ENCODE measurements around the gene TRPM1.
"Not testable (repeated sequence)": the region's sequence is repeated elsewhere in the genome, so short reads cannot be mapped to it uniquely, and the experiment has no call there.

The TRPM1 gene

GRCh38 chr15:31116423-31117030 lies 15.0 kb upstream of the TRPM1 start:
- no peak for DNase-seq

GRCh38 chr15:31111091-31111647 lies 9.6 kb upstream of the TRPM1 start:
- DNase-seq, result no peak

- no peak for DNase-seq
These were observed 7.3 kb upstream of the TRPM1 start for GRCh38 chr15:31108836-31109235.

- DNase-seq, result no peak
These were observed 5.2 kb upstream of the TRPM1 start for GRCh38 chr15:31106495-31107300.

- DNase-seq, result no peak
These were observed 2.5 kb upstream of the TRPM1 start for GRCh38 chr15:31104003-31104402.

- no peak for DNase-seq
These were observed 1.1 kb upstream of the TRPM1 start for GRCh38 chr15:31102374-31103342.

GRCh38 chr15:31102039-31102321 lies 455 bp upstream of the TRPM1 start:
- no peak for DNase-seq

GRCh38 chr15:31100738-31101137 lies 787 bp downstream of the TRPM1 start:
- no peak for DNase-seq

- no peak for DNase-seq
These were observed 2.4 kb downstream of the TRPM1 start for GRCh38 chr15:31098953-31099740.

- DNase-seq, result no peak
These were observed 3.0 kb downstream of the TRPM1 start for GRCh38 chr15:31098491-31098917.

GRCh38 chr15:31096563-31096962 lies 5.0 kb downstream of the TRPM1 start:
- no peak for DNase-seq

GRCh38 chr15:31091481-31091880 lies 10.0 kb downstream of the TRPM1 start:
- no peak for DNase-seq

- DNase-seq, result no peak
These were observed 10.8 kb downstream of the TRPM1 start for GRCh38 chr15:31090766-31091165.

- no peak for DNase-seq
These were observed 12.0 kb downstream of the TRPM1 start for GRCh38 chr15:31089368-31090047.

GRCh38 chr15:31088672-31089367 lies 12.7 kb downstream of the TRPM1 start:
- DNase-seq, result no peak

- not testable (repeated sequence) for DNase-seq
These were observed 13.5 kb downstream of the TRPM1 start for GRCh38 chr15:31088041-31088440.

GRCh38 chr15:31086344-31086743 lies 15.2 kb downstream of the TRPM1 start:
- no peak for DNase-seq

GRCh38 chr15:31085359-31085758 lies 16.2 kb downstream of the TRPM1 start:
- DNase-seq, result no peak

GRCh38 chr15:31084176-31084575 lies 17.3 kb downstream of the TRPM1 start:
- no peak for DNase-seq

GRCh38 chr15:31083370-31083780 lies 18.1 kb downstream of the TRPM1 start:
- peak; percentile 29 for DNase-seq

GRCh38 chr15:31082771-31083369 lies 18.7 kb downstream of the TRPM1 start:
- peak; percentile 17 for DNase-seq
